ENCODE measurements around the gene EPGN.

EPGN gene

GRCh38 chr4:74308215-74308614, at the start of gene EPGN:
Gene EPGN (plus strand): TSS chr4:74308470. CDS start chr4:74308534, 64 bp downstream.
- Mint-ChIP-seq H3K27me3 (no peaks in the 10 kb centered on the region), H3K36me3 (no peaks in the 10 kb centered on the region), H3K9me3 (ENCODE audit: low read depth) (no peaks in the 10 kb centered on the region), H3K27ac (no peak within 1 kb of the TSS), H3K4me1 (ENCODE audit: low read depth) (peaks cover 12% of the 10 kb centered on the region), H3K4me3 (peak within 1 kb of the TSS; percentile 8)

GRCh38 chr4:74258963-74259362, 49.3 kb upstream of the EPGN start:
- no peaks in the 10 kb centered on the region for H3K4me1 Mint-ChIP-seq (ENCODE audit: low read depth)
- no peak overlapping the region for H3K27ac Mint-ChIP-seq
- no peaks in the 10 kb centered on the region for H3K36me3 Mint-ChIP-seq
- H3K4me3 Mint-ChIP-seq, result no peak overlapping the region
- H3K27me3 Mint-ChIP-seq, result no peaks in the 10 kb centered on the region
- H3K9me3 Mint-ChIP-seq (ENCODE audit: low read depth), result no peaks in the 10 kb centered on the region

- no peaks in the 10 kb centered on the region for H3K27me3 Mint-ChIP-seq
- H3K4me1 Mint-ChIP-seq (ENCODE audit: low read depth), result no peaks in the 10 kb centered on the region
- H3K36me3 Mint-ChIP-seq, result no peaks in the 10 kb centered on the region
- H3K27ac Mint-ChIP-seq, result no peak overlapping the region
- no peaks in the 10 kb centered on the region for H3K9me3 Mint-ChIP-seq (ENCODE audit: low read depth)
- H3K4me3 Mint-ChIP-seq, result no peak overlapping the region
These were observed 48.2 kb upstream of the EPGN start for GRCh38 chr4:74260036-74260435.

- Mint-ChIP-seq H3K27me3 (no peaks in the 10 kb centered on the region), H3K27ac (no peak overlapping the region), H3K36me3 (no peaks in the 10 kb centered on the region), H3K4me1 (ENCODE audit: low read depth) (no peaks in the 10 kb centered on the region), H3K4me3 (no peak overlapping the region), H3K9me3 (ENCODE audit: low read depth) (no peaks in the 10 kb centered on the region)
These were observed 45.7 kb upstream of the EPGN start for GRCh38 chr4:74262522-74262921.

- no peak overlapping the region for H3K4me3 Mint-ChIP-seq
- H3K27ac Mint-ChIP-seq, result no peak overlapping the region
- no peaks in the 10 kb centered on the region for H3K27me3 Mint-ChIP-seq
- H3K9me3 Mint-ChIP-seq (ENCODE audit: low read depth), result no peaks in the 10 kb centered on the region
- no peaks in the 10 kb centered on the region for H3K36me3 Mint-ChIP-seq
- H3K4me1 Mint-ChIP-seq (ENCODE audit: low read depth), result peaks cover 4% of the 10 kb centered on the region
These were observed 44.7 kb upstream of the EPGN start for GRCh38 chr4:74263551-74263950.

GRCh38 chr4:74266081-74266480, 42.2 kb upstream of the EPGN start:
- H3K27me3 Mint-ChIP-seq, result no peaks in the 10 kb centered on the region
- H3K36me3 Mint-ChIP-seq, result peaks cover 5% of the 10 kb centered on the region
- H3K9me3 Mint-ChIP-seq (ENCODE audit: low read depth), result no peaks in the 10 kb centered on the region
- no peak overlapping the region for H3K27ac Mint-ChIP-seq
- H3K4me3 Mint-ChIP-seq, result no peak overlapping the region
- peaks cover 4% of the 10 kb centered on the region for H3K4me1 Mint-ChIP-seq (ENCODE audit: low read depth)

GRCh38 chr4:74267998-74268606, 40.2 kb upstream of the EPGN start:
- Mint-ChIP-seq H3K27me3 (no peaks in the 10 kb centered on the region), H3K27ac (no peak overlapping the region), H3K4me3 (no peak overlapping the region), H3K9me3 (ENCODE audit: low read depth) (no peaks in the 10 kb centered on the region), H3K36me3 (peaks cover 9% of the 10 kb centered on the region), H3K4me1 (ENCODE audit: low read depth) (peaks cover 4% of the 10 kb centered on the region)

GRCh38 chr4:74268643-74269042, 39.6 kb upstream of the EPGN start:
- H3K27me3 Mint-ChIP-seq, result no peaks in the 10 kb centered on the region
- no peak overlapping the region for H3K27ac Mint-ChIP-seq
- H3K4me3 Mint-ChIP-seq, result no peak overlapping the region
- H3K4me1 Mint-ChIP-seq (ENCODE audit: low read depth), result peaks cover 4% of the 10 kb centered on the region
- peaks cover 9% of the 10 kb centered on the region for H3K36me3 Mint-ChIP-seq
- H3K9me3 Mint-ChIP-seq (ENCODE audit: low read depth), result no peaks in the 10 kb centered on the region

- Mint-ChIP-seq H3K9me3 (ENCODE audit: low read depth) (no peaks in the 10 kb centered on the region), H3K27ac (no peak overlapping the region), H3K4me1 (ENCODE audit: low read depth) (no peaks in the 10 kb centered on the region), H3K4me3 (no peak overlapping the region), H3K36me3 (peaks cover 10% of the 10 kb centered on the region), H3K27me3 (no peaks in the 10 kb centered on the region)
These were observed 29.8 kb upstream of the EPGN start for GRCh38 chr4:74278490-74278889.

GRCh38 chr4:74279716-74280115, 28.6 kb upstream of the EPGN start:
- Mint-ChIP-seq H3K9me3 (ENCODE audit: low read depth) (no peaks in the 10 kb centered on the region), H3K4me3 (no peak overlapping the region), H3K4me1 (ENCODE audit: low read depth) (no peaks in the 10 kb centered on the region), H3K36me3 (peaks cover 10% of the 10 kb centered on the region), H3K27me3 (no peaks in the 10 kb centered on the region), H3K27ac (no peak overlapping the region)

- no peak overlapping the region for H3K27ac Mint-ChIP-seq
- no peak overlapping the region for H3K4me3 Mint-ChIP-seq
- H3K4me1 Mint-ChIP-seq (ENCODE audit: low read depth), result no peaks in the 10 kb centered on the region
- no peaks in the 10 kb centered on the region for H3K27me3 Mint-ChIP-seq
- H3K36me3 Mint-ChIP-seq, result peaks cover 10% of the 10 kb centered on the region
- no peaks in the 10 kb centered on the region for H3K9me3 Mint-ChIP-seq (ENCODE audit: low read depth)
These were observed 25.3 kb upstream of the EPGN start for GRCh38 chr4:74282926-74283325.

GRCh38 chr4:74283614-74284013, 24.7 kb upstream of the EPGN start:
- H3K4me1 Mint-ChIP-seq (ENCODE audit: low read depth), result no peaks in the 10 kb centered on the region
- H3K9me3 Mint-ChIP-seq (ENCODE audit: low read depth), result no peaks in the 10 kb centered on the region
- no peak overlapping the region for H3K4me3 Mint-ChIP-seq
- no peak overlapping the region for H3K27ac Mint-ChIP-seq
- peaks cover 10% of the 10 kb centered on the region for H3K36me3 Mint-ChIP-seq
- H3K27me3 Mint-ChIP-seq, result no peaks in the 10 kb centered on the region

- Mint-ChIP-seq H3K4me1 (ENCODE audit: low read depth) (no peaks in the 10 kb centered on the region), H3K4me3 (no peak overlapping the region), H3K27ac (no peak overlapping the region), H3K36me3 (peaks cover 13% of the 10 kb centered on the region), H3K27me3 (no peaks in the 10 kb centered on the region), H3K9me3 (ENCODE audit: low read depth) (no peaks in the 10 kb centered on the region)
These were observed 24.2 kb upstream of the EPGN start for GRCh38 chr4:74284053-74284452.

GRCh38 chr4:74287164-74287563, 21.1 kb upstream of the EPGN start:
- Mint-ChIP-seq H3K36me3 (peaks cover 17% of the 10 kb centered on the region), H3K27me3 (no peaks in the 10 kb centered on the region), H3K27ac (no peak overlapping the region), H3K9me3 (ENCODE audit: low read depth) (no peaks in the 10 kb centered on the region), H3K4me3 (no peak overlapping the region), H3K4me1 (ENCODE audit: low read depth) (no peaks in the 10 kb centered on the region)

GRCh38 chr4:74287791-74288190, 20.5 kb upstream of the EPGN start:
- Mint-ChIP-seq H3K27me3 (no peaks in the 10 kb centered on the region), H3K27ac (no peak overlapping the region), H3K4me1 (ENCODE audit: low read depth) (no peaks in the 10 kb centered on the region), H3K9me3 (ENCODE audit: low read depth) (no peaks in the 10 kb centered on the region), H3K36me3 (peaks cover 20% of the 10 kb centered on the region), H3K4me3 (no peak overlapping the region)

GRCh38 chr4:74291471-74291870, 16.8 kb upstream of the EPGN start:
- Mint-ChIP-seq H3K4me1 (ENCODE audit: low read depth) (no peaks in the 10 kb centered on the region), H3K27me3 (no peaks in the 10 kb centered on the region), H3K27ac (no peak overlapping the region), H3K36me3 (peaks cover 29% of the 10 kb centered on the region), H3K4me3 (no peak overlapping the region), H3K9me3 (ENCODE audit: low read depth) (no peaks in the 10 kb centered on the region)
